ENCODE results near the gene TSSC4.

Gene TSSC4

DNA sequence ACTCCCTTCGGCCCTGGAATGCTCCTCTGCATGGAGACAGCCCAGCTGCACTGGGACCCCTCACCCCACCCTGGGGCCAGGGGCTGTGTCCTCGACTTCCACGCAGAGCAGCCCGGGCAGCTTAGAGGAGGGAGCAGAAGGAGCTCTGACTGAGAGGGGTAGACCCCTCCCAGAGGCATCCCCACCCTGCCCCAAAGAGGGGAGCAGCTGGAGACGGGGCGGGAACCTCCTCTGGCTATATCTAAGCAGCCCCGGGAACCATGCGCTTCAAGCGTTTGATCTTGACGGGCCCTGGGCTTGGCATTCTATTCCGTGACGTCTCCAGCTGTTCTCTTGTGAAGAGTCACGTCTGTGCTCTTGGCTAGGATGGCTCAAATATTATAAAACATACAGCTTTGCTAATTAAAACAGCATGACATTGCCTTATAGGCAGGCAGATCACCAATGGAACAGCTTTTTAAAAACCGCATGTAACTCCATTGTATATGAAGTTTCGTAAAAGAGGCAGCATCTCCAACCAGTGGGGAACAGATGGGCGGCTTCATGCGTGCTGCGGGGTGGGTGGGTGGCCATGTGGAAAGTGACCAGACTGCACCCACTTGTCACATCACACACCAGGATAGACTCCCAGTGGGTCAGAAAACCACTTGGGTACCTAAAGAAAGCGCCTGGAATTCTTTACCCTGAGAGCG lies 51.9 kb downstream of the TSSC4 start (continued):
- TF ChIP-seq ZNF518A (tag by site-specific recombination; conservative IDR thresholded peaks at IDR 0.05; ENCODE audit: low read depth), result no peak
- TF ChIP-seq ZNF624 (tag by site-specific recombination; IDR thresholded peaks at IDR 0.05), result no peak
- no peak for TF ChIP-seq SP7 (tag by site-specific recombination; IDR thresholded peaks at IDR 0.05)
- no peak for TF ChIP-seq ZNF561 (tag by site-specific recombination; IDR thresholded peaks at IDR 0.05; ENCODE audit: borderline replicate concordance)
- TF ChIP-seq ZNF311 (tag by site-specific recombination; IDR thresholded peaks at IDR 0.05; ENCODE audit: borderline replicate concordance), result no peak
- no peak for TF ChIP-seq ZNF132 (tag by site-specific recombination; IDR thresholded peaks at IDR 0.05; ENCODE audit: borderline replicate concordance)
- TF ChIP-seq ZNF433 (tag by site-specific recombination; IDR thresholded peaks at IDR 0.05; ENCODE audit: low read depth), result no peak
- no peak for TF ChIP-seq ZNF302 (tag by site-specific recombination; IDR thresholded peaks at IDR 0.05; ENCODE audit: low read depth)
- no peak for TF ChIP-seq ZNF560 (tag by site-specific recombination; IDR thresholded peaks at IDR 0.05; ENCODE audit: borderline replicate concordance)

GRCh38 chr11:2453436-2453835 lies 52.9 kb downstream of the TSSC4 start:
- no peak for TF ChIP-seq ZNF394 (tag by site-specific recombination; IDR thresholded peaks at IDR 0.05; ENCODE audit: borderline replicate concordance)
- Histone ChIP-seq H3K4me3 (ENCODE audit: low read depth, low read length) (no peak overlapping the region), H3K36me3 (ENCODE audit: control insufficient read depth in 2 of 2, insufficient read depth in 1 of 2, low read length in 2 of 2) (no peaks in the 10 kb centered on the region), H3K27ac (ENCODE audit: extremely low read depth, low read depth, low read length) (no peak overlapping the region), H3K9me3 (ENCODE audit: control insufficient read depth, insufficient read depth, low read depth, low read length) (no peaks in the 10 kb centered on the region), H3K4me1 (ENCODE audit: control insufficient read depth, insufficient read depth, low read length) (no peaks in the 10 kb centered on the region)
- ChIA-PET POLR2A (no interaction called here), CTCF (no interaction called here)
